GM23248 (cell line): ENCODE measurements around the gene CFB. TPM values are rescaled to one million over a fixed set of nuclear protein-coding genes. Genes with fewer than 3 reads are reported as not detected.

ENCODE experiments used
- DNase-seq: peaks from one replicate; pipeline ENCODE4 v3.0.0-alpha.2; 2015
- H2AFZ ChIP-seq: fragments of 200-600 bp; sonication (generic); 2 replicates; pipeline ENCODE4 v1.6.1; 2016; ENCODE audit warnings: antibody characterized with exemption
- H3F3A ChIP-seq: fragments of 200-600 bp; sonication (generic); 2 replicates; pipeline ENCODE4 v1.6.1; 2016; ENCODE audit warnings: mild to moderate bottlenecking, antibody characterized with exemption, mixed run types; ENCODE audit not compliant: insufficient read depth
- H3K27ac ChIP-seq: fragments of 200-600 bp; sonication (generic); 2 replicates; pipeline ENCODE4 v1.5.1; 2016; ENCODE audit warnings: mild to moderate bottlenecking
- H3K27me3 ChIP-seq: fragments of 200-600 bp; sonication (generic); replicated peaks from 2 replicates; pipeline ENCODE4 v1.6.1; 2016; ENCODE audit warnings: mild to moderate bottlenecking; ENCODE audit not compliant: insufficient read depth
- H3K36me3 ChIP-seq: fragments of 200-600 bp; sonication (generic); 2 replicates; pipeline ENCODE4 v1.6.1; 2016; ENCODE audit warnings: low read depth, mild to moderate bottlenecking
- H3K4me1 ChIP-seq: fragments of 200-600 bp; sonication (generic); 2 replicates; pipeline ENCODE4 v1.6.1; 2016; ENCODE audit warnings: mild to moderate bottlenecking; ENCODE audit not compliant: insufficient read depth
- H3K4me2 ChIP-seq: fragments of 200-600 bp; sonication (generic); one replicate; pipeline ENCODE4 v1.6.1; 2016; ENCODE audit warnings: mild to moderate bottlenecking; ENCODE audit not compliant: unreplicated experiment
- H3K4me3 ChIP-seq: fragments of 200-600 bp; sonication (generic); 2 replicates; pipeline ENCODE4 v1.5.1; 2016; ENCODE audit warnings: mild to moderate bottlenecking
- H3K79me2 ChIP-seq: fragments of 200-600 bp; sonication (generic); 2 replicates; pipeline ENCODE4 v1.6.1; 2016; ENCODE audit warnings: mild to moderate bottlenecking; ENCODE audit not compliant: insufficient read depth
- H3K9ac ChIP-seq: fragments of 200-600 bp; sonication (generic); 2 replicates; pipeline ENCODE4 v1.6.1; 2016; ENCODE audit warnings: mild to moderate bottlenecking
- H3K9me2 ChIP-seq: fragments of 200-600 bp; sonication (generic); 2 replicates; pipeline ENCODE4 v1.6.1; 2016; ENCODE audit warnings: mixed run types, mild to moderate bottlenecking, moderate library complexity; ENCODE audit not compliant: insufficient read depth
- H3K9me3 ChIP-seq: fragments of 200-600 bp; sonication (generic); one replicate; pipeline ENCODE4 v1.6.1; 2017; ENCODE audit warnings: low read depth
- H4K20me1 ChIP-seq: fragments of 200-600 bp; sonication (generic); 2 replicates; pipeline ENCODE4 v1.6.0; 2016; ENCODE audit not compliant: insufficient read depth
- EZH2 ChIP-seq: fragments of 200-600 bp; sonication (generic); IDR thresholded peaks from 2 replicates; pipeline ENCODE4 v1.6.1; 2018; ENCODE audit warnings: antibody characterized with exemption, mild to moderate bottlenecking; ENCODE audit not compliant: insufficient read depth, poor library complexity, severe bottlenecking
- EZH2phosphoT487 ChIP-seq: fragments of 200-600 bp; sonication (generic); IDR thresholded peaks from 2 replicates; pipeline ENCODE4 v1.6.1; 2018; ENCODE audit warnings: antibody characterized with exemption, moderate library complexity, mild to moderate bottlenecking, low read depth; ENCODE audit not compliant: insufficient read depth
- WGBS, 2 experiments: methylation state at CpG; one replicate each; pipeline ENCODE4 v1.1.6; 2015 to 2017; ENCODE audit warnings: low lambda C conversion rate in 2 of 2, low coverage in 1 of 2; ENCODE audit errors: missing lambda C conversion rate in 2 of 2; 5-methylcytosine and 5-hydroxymethylcytosine counted together
- in situ Hi-C: fragments of 300-500 bp; cut with MboI; formaldehyde crosslinking; loops from 2 replicates; pipeline ENCODE4 v1.15.0; 2020
- polyA plus RNA-seq: library from polyadenylated mRNA; unstranded; fragments of >200 nt; fragmentation: Nextera tagmentation; extraction: Ambion mirVana; gene quantifications from 2 replicates; pipeline ENCODE4 v1.2.1, GENCODE V29; 2016
- total RNA-seq: library from RNA; depleted of rRNA; stranded (reverse); fragments of >200 nt; shearing (Covaris generic); gene quantifications from 2 replicates; pipeline ENCODE4 v1.2.3, GENCODE V29; 2014; rRNA removed

CFB gene
- 4.4 and 7.3 TPM in 2 replicates for total RNA-seq
- polyA plus RNA-seq: 3.4 and 3.9 TPM in 2 replicates

DNA sequence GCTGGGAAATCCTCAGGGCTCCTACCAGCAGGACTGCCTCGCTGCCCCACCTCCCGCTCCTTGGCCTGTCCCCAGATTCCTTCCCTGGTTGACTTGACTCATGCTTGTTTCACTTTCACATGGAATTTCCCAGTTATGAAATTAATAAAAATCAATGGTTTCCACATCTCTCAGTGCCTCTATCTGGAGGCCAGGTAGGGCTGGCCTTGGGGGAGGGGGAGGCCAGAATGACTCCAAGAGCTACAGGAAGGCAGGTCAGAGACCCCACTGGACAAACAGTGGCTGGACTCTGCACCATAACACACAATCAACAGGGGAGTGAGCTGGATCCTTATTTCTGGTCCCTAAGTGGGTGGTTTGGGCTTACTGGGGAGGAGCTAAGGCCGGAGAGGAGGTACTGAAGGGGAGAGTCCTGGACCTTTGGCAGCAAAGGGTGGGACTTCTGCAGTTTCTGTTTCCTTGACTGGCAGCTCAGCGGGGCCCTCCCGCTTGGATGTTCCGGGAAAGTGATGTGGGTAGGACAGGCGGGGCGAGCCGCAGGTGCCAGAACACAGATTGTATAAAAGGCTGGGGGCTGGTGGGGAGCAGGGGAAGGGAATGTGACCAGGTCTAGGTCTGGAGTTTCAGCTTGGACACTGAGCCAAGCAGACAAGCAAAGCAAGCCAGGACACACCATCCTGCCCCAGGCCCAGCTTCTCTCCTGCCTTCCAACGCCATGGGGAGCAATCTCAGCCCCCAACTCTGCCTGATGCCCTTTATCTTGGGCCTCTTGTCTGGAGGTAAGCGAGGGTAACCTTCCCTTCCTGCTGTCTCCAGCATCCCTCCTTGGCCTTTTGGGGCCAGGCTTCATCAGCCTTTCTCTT lies at the start of gene CFB:
Gene CFB (plus strand): TSS at position 589 of the 863 bp plus-strand sequence. CDS start 127 bp downstream, at position 716.
- peak within 1 kb of the TSS; percentile 81 for H3K4me2 ChIP-seq
- WGBS, 2 experiments: 19 to 25% methylated on average over 11 of the region's 11 CpGs
- H3K9me3 ChIP-seq: no peaks in the 10 kb centered on the region
- H3K36me3 ChIP-seq: no peaks in the 10 kb centered on the region
- peaks cover 18% of the 10 kb centered on the region for H3K4me1 ChIP-seq
- H3K79me2 ChIP-seq: no peaks in the 10 kb centered on the region
- H3K9me2 ChIP-seq: no peaks in the 10 kb centered on the region
- H3K9ac ChIP-seq: peak within 1 kb of the TSS; percentile 64
- peaks cover 7% of the 10 kb centered on the region; the same call in 1 of the 2 replicates for H3F3A ChIP-seq
- H3K4me3 ChIP-seq: peak within 1 kb of the TSS; percentile 70
- no peaks in the 10 kb centered on the region for H4K20me1 ChIP-seq
- no peak for TF ChIP-seq EZH2
- TF ChIP-seq EZH2phosphoT487: no peak
- peak within 1 kb of the TSS; percentile 93 for H2AFZ ChIP-seq
- H3K27ac ChIP-seq: peak within 1 kb of the TSS; percentile 87
- no peaks in the 10 kb centered on the region for H3K27me3 ChIP-seq
- in situ Hi-C loops: no loop called here
- peak; percentile 91 for DNase-seq

DNA sequence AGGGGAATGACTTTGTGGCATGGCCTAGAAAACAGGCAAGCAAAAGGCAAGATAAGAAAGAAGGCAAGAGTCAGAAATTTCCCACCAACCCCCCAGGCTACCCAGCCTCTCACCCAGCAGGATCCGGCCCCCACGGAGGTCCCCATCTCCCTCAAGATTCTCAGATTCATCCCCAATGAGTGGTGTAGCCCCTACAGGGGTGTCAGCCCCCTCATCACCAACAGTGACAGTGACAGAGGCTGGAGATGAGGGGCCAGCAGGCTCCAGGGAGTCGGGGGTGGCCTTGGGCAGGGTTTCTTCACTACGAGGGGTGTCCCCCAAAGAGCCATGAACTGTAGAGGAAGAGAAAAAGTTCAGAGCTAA lies 49.4 kb upstream of the CFB start:
- no peaks in the 10 kb centered on the region for H3K9me3 ChIP-seq
- no peak overlapping the region for H3K27ac ChIP-seq
- peaks cover 4% of the 10 kb centered on the region for H3K4me1 ChIP-seq
- H3K4me2 ChIP-seq: peak overlapping the region; percentile 81
- peaks cover 6% of the 10 kb centered on the region; the same call in 1 of the 2 replicates for H3K79me2 ChIP-seq
- WGBS, 2 experiments: 49 to 50% methylated on average over 4 of the region's 4 CpGs
- H3K36me3 ChIP-seq: peaks cover 7% of the 10 kb centered on the region; the same call in 1 of the 2 replicates
- H3F3A ChIP-seq: peaks cover 4% of the 10 kb centered on the region; the same call in 1 of the 2 replicates
- TF ChIP-seq EZH2: no peak
- no peak for TF ChIP-seq EZH2phosphoT487
- H4K20me1 ChIP-seq: no peaks in the 10 kb centered on the region
- no peaks in the 10 kb centered on the region for H3K27me3 ChIP-seq
- H3K4me3 ChIP-seq: peak overlapping the region; percentile 88
- no peak for DNase-seq
- no peaks in the 10 kb centered on the region for H3K9me2 ChIP-seq
- peak overlapping the region; percentile 82 for H3K9ac ChIP-seq
- H2AFZ ChIP-seq: peak overlapping the region; percentile 80
- in situ Hi-C loops: no loop called here

DNA sequence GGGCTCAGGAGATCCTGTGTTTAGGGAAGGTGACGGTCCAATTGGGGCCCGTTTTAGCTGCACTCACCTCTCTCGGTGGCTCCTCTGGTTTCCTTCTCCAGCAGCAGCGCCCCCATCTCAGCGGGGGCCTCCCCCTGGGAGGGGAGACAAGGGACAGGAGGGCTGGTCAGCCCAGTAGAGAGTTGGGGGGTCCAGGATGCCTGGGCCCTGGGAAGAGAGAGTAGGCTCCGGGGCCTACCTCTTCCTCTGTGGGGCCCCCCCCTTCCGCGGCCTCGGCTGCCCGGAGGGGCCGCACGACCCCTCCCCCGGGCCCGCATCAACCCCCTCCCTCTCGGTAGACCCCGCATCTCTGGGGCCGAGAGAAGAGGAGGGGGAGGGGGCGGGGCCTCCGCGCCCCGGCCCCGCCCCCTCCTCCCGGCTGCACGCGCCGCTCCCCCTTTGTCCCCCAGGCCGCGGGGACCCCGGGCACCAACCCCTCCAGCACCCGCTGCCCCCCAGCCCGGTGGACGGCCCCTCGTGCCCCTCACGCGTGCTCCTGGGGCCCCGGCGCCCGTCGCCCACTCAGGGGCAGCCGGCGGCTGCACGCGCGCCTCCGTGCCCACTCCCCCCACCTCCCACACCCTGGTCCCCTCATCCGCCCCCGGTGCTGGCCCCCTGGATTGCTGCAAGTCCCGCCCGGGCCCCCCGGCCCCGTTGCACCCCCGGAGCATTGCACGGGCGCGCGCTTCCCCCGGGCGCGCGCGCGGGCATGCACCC lies 48.9 kb upstream of the CFB start:
- H3F3A ChIP-seq: peaks cover 4% of the 10 kb centered on the region; the same call in 1 of the 2 replicates
- no peaks in the 10 kb centered on the region for H4K20me1 ChIP-seq
- H3K36me3 ChIP-seq: 0 out of 2 replicates have a peak, but pooled peaks cover 7% of the 10 kb centered on the region
- peak overlapping the region; percentile 88 for H3K4me3 ChIP-seq
- H3K9me3 ChIP-seq: no peaks in the 10 kb centered on the region
- peak overlapping the region; percentile 82 for H3K9ac ChIP-seq
- peak overlapping the region; percentile 81 for H3K4me2 ChIP-seq
- no peaks in the 10 kb centered on the region for H3K27me3 ChIP-seq
- H2AFZ ChIP-seq: peak overlapping the region; percentile 80
- H3K79me2 ChIP-seq: peaks cover 6% of the 10 kb centered on the region; the same call in 1 of the 2 replicates
- peaks cover 4% of the 10 kb centered on the region for H3K4me1 ChIP-seq
- WGBS, 2 experiments: 5 to 11% methylated on average over 6 to 31 of the region's 62 CpGs
- no peak overlapping the region for H3K27ac ChIP-seq
- no peaks in the 10 kb centered on the region for H3K9me2 ChIP-seq
- peak; percentile 32 for DNase-seq
- no peak for TF ChIP-seq EZH2
- TF ChIP-seq EZH2phosphoT487: no peak
- in situ Hi-C loops: no loop called here

DNA sequence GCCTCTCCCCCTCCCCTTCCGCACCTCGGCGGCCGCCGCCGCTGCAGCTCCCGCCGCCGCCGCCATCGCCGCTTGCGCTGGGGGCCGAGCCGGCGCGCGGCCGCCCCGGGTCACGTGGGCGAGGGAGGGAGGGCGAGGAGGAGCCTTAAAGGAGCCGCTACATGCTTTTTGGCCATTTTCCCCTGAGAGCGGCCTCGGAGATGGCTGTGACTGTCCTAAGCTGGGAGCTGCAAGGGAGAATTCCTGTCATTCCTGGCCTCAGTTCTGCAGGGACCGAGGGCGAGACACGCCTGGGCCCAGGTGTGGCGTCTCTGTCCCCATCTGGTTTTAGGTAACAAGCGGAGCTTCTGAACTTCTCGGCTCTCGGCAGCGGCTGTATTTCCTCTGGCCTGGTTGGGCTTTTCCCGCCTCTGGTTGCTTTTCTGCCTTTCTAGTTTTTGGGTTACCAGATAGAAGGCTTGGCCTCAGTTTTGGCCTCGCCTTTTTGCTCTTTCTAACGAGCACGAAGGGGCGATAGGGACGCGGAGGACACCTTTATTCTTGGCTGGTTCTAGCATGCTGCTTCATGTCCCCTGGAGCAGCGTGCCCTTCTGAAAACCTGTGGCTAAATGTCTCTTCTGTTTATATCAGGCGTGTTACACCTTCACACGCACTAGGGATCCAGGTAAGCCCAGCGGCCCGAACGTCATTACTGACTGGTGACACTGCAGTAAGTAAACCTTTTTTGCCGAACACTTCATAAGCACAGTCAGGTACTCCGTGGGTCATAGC lies 48.1 kb upstream of the CFB start, which contains the start of gene EHMT2:
Gene EHMT2 (minus strand): TSS at position 87 of the 771 bp plus-strand sequence. CDS start 21 bp downstream, at position 66.
- Histone ChIP-seq H3K27ac (peak within 1 kb of the TSS; percentile 13; the same call in 1 of the 2 replicates), H3K4me1 (peaks cover 7% of the 10 kb centered on the region), H3K27me3 (no peaks in the 10 kb centered on the region), H3K9me2 (no peaks in the 10 kb centered on the region), H3K79me2 (peaks cover 6% of the 10 kb centered on the region; the same call in 1 of the 2 replicates), H4K20me1 (no peaks in the 10 kb centered on the region), H3K9ac (peak within 1 kb of the TSS; percentile 82), H3K36me3 (0 out of 2 replicates have a peak, but pooled peaks cover 7% of the 10 kb centered on the region), H3K4me3 (peak within 1 kb of the TSS; percentile 88), H3K4me2 (peak within 1 kb of the TSS; percentile 93), H3K9me3 (no peaks in the 10 kb centered on the region), H3F3A (peaks cover 8% of the 10 kb centered on the region), H2AFZ (peak within 1 kb of the TSS; percentile 87)
- in situ Hi-C loops: no loop called here
- TF ChIP-seq EZH2phosphoT487 (no peak), EZH2 (no peak)
- DNase-seq: peak; percentile 93
- WGBS, 2 experiments: 1 to 4% methylated on average over 37 to 45 of the region's 49 CpGs
